Measurements from ENCODE around the gene AGRN.

DNA sequence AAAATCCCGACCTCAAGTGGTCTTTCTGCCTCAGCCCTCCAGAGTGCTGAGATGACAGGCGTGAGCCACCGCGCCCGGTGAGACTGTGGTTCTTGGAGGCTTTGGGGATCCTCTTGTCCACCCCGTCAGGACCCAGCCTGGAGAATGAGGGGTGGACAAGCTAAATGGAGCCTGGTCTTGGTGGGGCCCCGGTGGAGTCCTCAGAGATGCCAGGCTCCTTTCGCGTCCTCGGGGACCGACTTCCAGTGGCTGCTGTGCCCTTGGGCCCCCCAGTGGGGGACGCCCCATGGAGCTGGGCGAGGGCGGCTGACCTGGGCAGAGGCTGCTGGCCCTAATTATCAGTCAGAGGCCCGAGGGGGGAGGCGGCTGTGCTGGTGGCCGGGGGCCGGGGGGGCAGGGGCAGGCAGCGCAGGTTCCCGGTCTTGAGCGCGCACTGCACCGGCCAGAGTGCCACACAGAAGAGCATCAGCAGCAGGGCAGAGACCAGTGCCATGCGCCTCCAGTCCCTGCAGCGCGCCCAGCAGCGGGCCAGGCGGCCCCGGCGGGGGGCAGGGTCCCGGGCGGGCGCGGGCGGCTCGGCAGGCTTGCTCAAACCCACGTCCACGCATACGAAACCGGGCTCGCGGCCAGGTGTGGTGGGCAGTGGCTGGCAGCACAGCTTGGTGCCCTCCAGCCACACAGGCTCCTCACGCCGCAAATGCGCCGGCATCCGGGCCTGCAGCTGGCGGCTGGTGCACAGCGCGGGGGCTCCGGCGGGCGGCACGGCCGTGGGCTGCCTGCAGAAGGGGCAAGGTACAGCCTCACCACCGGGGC, 51.8 kb downstream of the AGRN start:
- TF ChIP-seq, protein P1, sequence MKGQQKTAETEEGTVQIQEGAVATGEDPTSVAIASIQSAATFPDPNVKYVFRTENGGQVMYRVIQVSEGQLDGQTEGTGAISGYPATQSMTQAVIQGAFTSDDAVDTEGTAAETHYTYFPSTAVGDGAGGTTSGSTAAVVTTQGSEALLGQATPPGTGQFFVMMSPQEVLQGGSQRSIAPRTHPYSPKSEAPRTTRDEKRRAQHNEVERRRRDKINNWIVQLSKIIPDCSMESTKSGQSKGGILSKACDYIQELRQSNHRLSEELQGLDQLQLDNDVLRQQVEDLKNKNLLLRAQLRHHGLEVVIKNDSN (CRISPR knock-in tag; IDR thresholded peaks at IDR 0.05): no peak
- TF ChIP-seq USF2 (CRISPR knock-in tag; IDR thresholded peaks at IDR 0.05) (no peak), E2F5 (CRISPR knock-in tag; IDR thresholded peaks at IDR 0.05) (no peak), NR3C1 (CRISPR knock-in tag; conservative IDR thresholded peaks at IDR 0.05; ENCODE audit: low read depth) (no peak), ZNF121 (CRISPR knock-in tag; IDR thresholded peaks at IDR 0.05) (no peak), SMAD3 (CRISPR knock-in tag; IDR thresholded peaks at IDR 0.05; ENCODE audit: borderline replicate concordance) (no peak), JUN (CRISPR knock-in tag; IDR thresholded peaks at IDR 0.05) (no peak)
- TF ChIP-seq, protein P2, sequence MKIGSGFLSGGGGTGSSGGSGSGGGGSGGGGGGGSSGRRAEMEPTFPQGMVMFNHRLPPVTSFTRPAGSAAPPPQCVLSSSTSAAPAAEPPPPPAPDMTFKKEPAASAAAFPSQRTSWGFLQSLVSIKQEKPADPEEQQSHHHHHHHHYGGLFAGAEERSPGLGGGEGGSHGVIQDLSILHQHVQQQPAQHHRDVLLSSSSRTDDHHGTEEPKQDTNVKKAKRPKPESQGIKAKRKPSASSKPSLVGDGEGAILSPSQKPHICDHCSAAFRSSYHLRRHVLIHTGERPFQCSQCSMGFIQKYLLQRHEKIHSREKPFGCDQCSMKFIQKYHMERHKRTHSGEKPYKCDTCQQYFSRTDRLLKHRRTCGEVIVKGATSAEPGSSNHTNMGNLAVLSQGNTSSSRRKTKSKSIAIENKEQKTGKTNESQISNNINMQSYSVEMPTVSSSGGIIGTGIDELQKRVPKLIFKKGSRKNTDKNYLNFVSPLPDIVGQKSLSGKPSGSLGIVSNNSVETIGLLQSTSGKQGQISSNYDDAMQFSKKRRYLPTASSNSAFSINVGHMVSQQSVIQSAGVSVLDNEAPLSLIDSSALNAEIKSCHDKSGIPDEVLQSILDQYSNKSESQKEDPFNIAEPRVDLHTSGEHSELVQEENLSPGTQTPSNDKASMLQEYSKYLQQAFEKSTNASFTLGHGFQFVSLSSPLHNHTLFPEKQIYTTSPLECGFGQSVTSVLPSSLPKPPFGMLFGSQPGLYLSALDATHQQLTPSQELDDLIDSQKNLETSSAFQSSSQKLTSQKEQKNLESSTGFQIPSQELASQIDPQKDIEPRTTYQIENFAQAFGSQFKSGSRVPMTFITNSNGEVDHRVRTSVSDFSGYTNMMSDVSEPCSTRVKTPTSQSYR (CRISPR knock-in tag; IDR thresholded peaks at IDR 0.05): no peak
- TF ChIP-seq, protein P3, sequence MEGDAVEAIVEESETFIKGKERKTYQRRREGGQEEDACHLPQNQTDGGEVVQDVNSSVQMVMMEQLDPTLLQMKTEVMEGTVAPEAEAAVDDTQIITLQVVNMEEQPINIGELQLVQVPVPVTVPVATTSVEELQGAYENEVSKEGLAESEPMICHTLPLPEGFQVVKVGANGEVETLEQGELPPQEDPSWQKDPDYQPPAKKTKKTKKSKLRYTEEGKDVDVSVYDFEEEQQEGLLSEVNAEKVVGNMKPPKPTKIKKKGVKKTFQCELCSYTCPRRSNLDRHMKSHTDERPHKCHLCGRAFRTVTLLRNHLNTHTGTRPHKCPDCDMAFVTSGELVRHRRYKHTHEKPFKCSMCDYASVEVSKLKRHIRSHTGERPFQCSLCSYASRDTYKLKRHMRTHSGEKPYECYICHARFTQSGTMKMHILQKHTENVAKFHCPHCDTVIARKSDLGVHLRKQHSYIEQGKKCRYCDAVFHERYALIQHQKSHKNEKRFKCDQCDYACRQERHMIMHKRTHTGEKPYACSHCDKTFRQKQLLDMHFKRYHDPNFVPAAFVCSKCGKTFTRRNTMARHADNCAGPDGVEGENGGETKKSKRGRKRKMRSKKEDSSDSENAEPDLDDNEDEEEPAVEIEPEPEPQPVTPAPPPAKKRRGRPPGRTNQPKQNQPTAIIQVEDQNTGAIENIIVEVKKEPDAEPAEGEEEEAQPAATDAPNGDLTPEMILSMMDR (IDR thresholded peaks at IDR 0.05): no peak
- TF ChIP-seq, protein P4, sequence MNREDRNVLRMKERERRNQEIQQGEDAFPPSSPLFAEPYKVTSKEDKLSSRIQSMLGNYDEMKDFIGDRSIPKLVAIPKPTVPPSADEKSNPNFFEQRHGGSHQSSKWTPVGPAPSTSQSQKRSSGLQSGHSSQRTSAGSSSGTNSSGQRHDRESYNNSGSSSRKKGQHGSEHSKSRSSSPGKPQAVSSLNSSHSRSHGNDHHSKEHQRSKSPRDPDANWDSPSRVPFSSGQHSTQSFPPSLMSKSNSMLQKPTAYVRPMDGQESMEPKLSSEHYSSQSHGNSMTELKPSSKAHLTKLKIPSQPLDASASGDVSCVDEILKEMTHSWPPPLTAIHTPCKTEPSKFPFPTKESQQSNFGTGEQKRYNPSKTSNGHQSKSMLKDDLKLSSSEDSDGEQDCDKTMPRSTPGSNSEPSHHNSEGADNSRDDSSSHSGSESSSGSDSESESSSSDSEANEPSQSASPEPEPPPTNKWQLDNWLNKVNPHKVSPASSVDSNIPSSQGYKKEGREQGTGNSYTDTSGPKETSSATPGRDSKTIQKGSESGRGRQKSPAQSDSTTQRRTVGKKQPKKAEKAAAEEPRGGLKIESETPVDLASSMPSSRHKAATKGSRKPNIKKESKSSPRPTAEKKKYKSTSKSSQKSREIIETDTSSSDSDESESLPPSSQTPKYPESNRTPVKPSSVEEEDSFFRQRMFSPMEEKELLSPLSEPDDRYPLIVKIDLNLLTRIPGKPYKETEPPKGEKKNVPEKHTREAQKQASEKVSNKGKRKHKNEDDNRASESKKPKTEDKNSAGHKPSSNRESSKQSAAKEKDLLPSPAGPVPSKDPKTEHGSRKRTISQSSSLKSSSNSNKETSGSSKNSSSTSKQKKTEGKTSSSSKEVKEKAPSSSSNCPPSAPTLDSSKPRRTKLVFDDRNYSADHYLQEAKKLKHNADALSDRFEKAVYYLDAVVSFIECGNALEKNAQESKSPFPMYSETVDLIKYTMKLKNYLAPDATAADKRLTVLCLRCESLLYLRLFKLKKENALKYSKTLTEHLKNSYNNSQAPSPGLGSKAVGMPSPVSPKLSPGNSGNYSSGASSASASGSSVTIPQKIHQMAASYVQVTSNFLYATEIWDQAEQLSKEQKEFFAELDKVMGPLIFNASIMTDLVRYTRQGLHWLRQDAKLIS (CRISPR knock-in tag; IDR thresholded peaks at IDR 0.05; ENCODE audit: borderline replicate concordance): no peak
- TF ChIP-seq, protein P5, sequence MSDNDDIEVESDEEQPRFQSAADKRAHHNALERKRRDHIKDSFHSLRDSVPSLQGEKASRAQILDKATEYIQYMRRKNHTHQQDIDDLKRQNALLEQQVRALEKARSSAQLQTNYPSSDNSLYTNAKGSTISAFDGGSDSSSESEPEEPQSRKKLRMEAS (CRISPR knock-in tag; IDR thresholded peaks at IDR 0.05): no peak

All from WTC11 (cell line).